ENCODE data around the gene GRID1.

Gene GRID1

GRCh38 chr10:86197166-86197790 is 169.3 kb downstream of the GRID1 start:
- TF ChIP-seq, protein P1, sequence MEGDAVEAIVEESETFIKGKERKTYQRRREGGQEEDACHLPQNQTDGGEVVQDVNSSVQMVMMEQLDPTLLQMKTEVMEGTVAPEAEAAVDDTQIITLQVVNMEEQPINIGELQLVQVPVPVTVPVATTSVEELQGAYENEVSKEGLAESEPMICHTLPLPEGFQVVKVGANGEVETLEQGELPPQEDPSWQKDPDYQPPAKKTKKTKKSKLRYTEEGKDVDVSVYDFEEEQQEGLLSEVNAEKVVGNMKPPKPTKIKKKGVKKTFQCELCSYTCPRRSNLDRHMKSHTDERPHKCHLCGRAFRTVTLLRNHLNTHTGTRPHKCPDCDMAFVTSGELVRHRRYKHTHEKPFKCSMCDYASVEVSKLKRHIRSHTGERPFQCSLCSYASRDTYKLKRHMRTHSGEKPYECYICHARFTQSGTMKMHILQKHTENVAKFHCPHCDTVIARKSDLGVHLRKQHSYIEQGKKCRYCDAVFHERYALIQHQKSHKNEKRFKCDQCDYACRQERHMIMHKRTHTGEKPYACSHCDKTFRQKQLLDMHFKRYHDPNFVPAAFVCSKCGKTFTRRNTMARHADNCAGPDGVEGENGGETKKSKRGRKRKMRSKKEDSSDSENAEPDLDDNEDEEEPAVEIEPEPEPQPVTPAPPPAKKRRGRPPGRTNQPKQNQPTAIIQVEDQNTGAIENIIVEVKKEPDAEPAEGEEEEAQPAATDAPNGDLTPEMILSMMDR (conservative IDR thresholded peaks at IDR 0.05) = no peak
- H3K27ac ChIP-seq = no peak overlapping the region

GRCh38 chr10:86195521-86196157 is 171.0 kb downstream of the GRID1 start:
- TF ChIP-seq, protein P1 (conservative IDR thresholded peaks at IDR 0.05) = no peak
- no peak overlapping the region for H3K27ac ChIP-seq

DNA sequence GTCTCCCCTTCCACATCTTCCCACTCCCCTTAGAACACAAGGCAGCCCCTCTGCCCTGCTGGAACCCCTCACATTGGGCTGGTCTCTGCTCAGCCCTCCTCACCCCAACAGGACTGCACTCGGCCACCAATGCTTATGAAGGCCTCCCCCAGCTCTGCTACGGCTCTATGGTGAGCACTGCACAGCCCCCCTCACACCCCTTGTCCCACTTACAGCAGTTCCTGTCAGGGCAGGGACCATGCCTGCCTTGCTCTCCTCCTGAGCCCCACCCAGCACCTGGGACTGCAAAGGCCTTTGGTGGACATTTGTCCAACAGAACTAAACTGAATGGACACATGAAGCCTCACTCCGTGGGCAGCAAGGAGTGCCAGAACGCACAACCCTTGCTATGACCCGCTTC is 171.9 kb downstream of the GRID1 start:
- TF ChIP-seq, protein P1 (conservative IDR thresholded peaks at IDR 0.05) = no peak
- H3K27ac ChIP-seq = no peak overlapping the region

- H3K27ac ChIP-seq = no peak overlapping the region
- TF ChIP-seq, protein P1 (conservative IDR thresholded peaks at IDR 0.05) = no peak
Observed at GRCh38 chr10:86193841-86194240, 172.8 kb downstream of the GRID1 start.

- H3K27ac ChIP-seq = no peak overlapping the region
- TF ChIP-seq, protein P1 (conservative IDR thresholded peaks at IDR 0.05) = no peak
Observed at GRCh38 chr10:86192691-86193090, 173.9 kb downstream of the GRID1 start.

- TF ChIP-seq, protein P1 (conservative IDR thresholded peaks at IDR 0.05) = no peak
- no peak overlapping the region for H3K27ac ChIP-seq
Observed at GRCh38 chr10:86192147-86192546, 174.4 kb downstream of the GRID1 start.

DNA sequence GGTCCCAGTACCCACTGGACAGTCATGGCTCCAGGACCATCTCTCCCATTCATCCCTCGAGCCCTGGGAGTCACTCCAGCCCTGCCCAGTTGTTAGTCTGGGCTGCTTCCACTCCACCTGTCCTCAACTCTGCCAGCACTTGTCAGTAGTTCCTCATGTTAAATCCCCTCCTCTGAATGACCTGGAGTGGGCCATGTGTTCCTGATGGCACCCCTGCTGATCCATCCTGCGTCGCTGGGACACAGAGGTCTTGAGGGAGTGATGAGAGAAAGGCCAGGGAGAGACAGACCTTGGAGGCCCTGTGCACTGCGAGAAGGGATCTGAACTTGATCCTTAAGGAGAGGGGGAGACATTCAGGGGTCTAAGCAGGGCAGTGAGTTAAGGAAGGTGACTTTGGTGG is 174.9 kb downstream of the GRID1 start:
- no peak overlapping the region for H3K27ac ChIP-seq
- TF ChIP-seq, protein P1 (conservative IDR thresholded peaks at IDR 0.05) = no peak
